Pancreas (tissue), 10 donors: ENCODE data around the gene NEGR1. TPM values are rescaled to one million over a fixed set of nuclear protein-coding genes. Genes with fewer than 3 reads are reported as not detected.

Experiments used
- ATAC-seq, 4 donors: fragments of 200-7000 bp; cut with Tn5 transposase; one replicate each; pipeline versions ENCODE4 v1.8.0 to v1.9.1; 2020; ENCODE audit warnings: mild to moderate bottlenecking in 4 of 4, moderate library complexity in 4 of 4
- DNase-seq, 6 donors: peaks; one replicate each; pipeline ENCODE4 v3.0.0-alpha.2; 2020
- FAIRE-seq: peaks from 2 replicates; lab custom pipeline; 2012; peaks lifted over from hg19 to GRCh38; lab: Jason Lieb, UNC
- H3K27ac ChIP-seq, 4 donors: fragments of 200-600 bp; sonication (generic); 1 replicate in 3 of 4; 2 replicates in 1 of 4; pipeline versions ENCODE4 v1.5.0 to v1.8.0; 2020
- H3K27me3 ChIP-seq, 4 donors: fragments of 200-600 bp; one replicate each; pipeline ENCODE4 v1.8.0; 2021
- H3K36me3 ChIP-seq, 3 donors: fragments of 200-600 bp; sonication (generic) in 1 of 3; one replicate each; pipeline versions ENCODE4 v1.5.0 to v1.8.0; 2020 to 2021
- H3K4me1 ChIP-seq, 3 donors: fragments of 200-600 bp; one replicate each; pipeline ENCODE4 v1.8.0; 2021
- H3K4me3 ChIP-seq, 4 donors: fragments of 200-600 bp; sonication (generic) in 2 of 4; one replicate each; pipeline versions ENCODE4 v1.5.0 to v1.8.0; 2020 to 2021
- H3K9me3 ChIP-seq, 4 donors: fragments of 200-600 bp; one replicate each; pipeline ENCODE4 v1.8.0; 2021
- WGBS, 2 donors: extraction: QIAGEN DNeasy Blood & Tissue Kit; methylation state at CpG; one replicate each; pipeline ENCODE4 v1.1.7; 2013; 5-methylcytosine and 5-hydroxymethylcytosine counted together
- intact Hi-C, 3 donors: fragments of 100-400 bp; cut with DNase I; formaldehyde crosslinking; loops; one replicate each; pipeline versions ENCODE4 v1.11.1 to v1.14.2; 2022
- polyA plus RNA-seq, 2 donors: library from polyadenylated mRNA; stranded (reverse); fragments of 200-250 nt; gene quantifications; one replicate each; pipeline ENCODE4 v1.2.3, GENCODE V29; 2013
- total RNA-seq, 6 donors: library from RNA; stranded (reverse); fragmentation: NEBNext Ultra II Directional in 4 of 6; extraction: Animal tissue kit (Norgen Biotek cat#: 25700) in 4 of 6; gene quantifications; one replicate each; pipeline versions ENCODE4 v1.2.1 to v1.2.4, GENCODE V29; 2021 to 2023
- TF ChIP-seq, protein P1 (sequence below), 4 donors: fragments of 200-600 bp; sonication (generic) in 3 of 4; IDR thresholded peaks; one replicate each; pipeline versions ENCODE4 v1.5.0 to v1.8.0; 2021; ENCODE audit warnings: antibody characterized with exemption in 4 of 4
- donor health status: healthy with polysubstance abuse.
- donor health status: DM: no; HTN: no; CAD: no; lungs with moderate emphysema.
- donor health status: DM: no; HTN: no; CAD: no.
- donor health status: control.
- donor health status: control.
- donor health status: Bipolar disorder and iron deficiency.
- donor health status: DM: yes; HTN: yes; CAD: no.
- donor health status: DM: no; HTN: no; CAD: no.
- donor health status: DM: no; HTN: no; CAD: no.
- donor health status: DM: yes; HTN: yes; CAD: no.

NEGR1 gene
- total and polyA plus RNA-seq, 8 donors: 1.2 to 9.3 (median 3.4) TPM

DNA sequence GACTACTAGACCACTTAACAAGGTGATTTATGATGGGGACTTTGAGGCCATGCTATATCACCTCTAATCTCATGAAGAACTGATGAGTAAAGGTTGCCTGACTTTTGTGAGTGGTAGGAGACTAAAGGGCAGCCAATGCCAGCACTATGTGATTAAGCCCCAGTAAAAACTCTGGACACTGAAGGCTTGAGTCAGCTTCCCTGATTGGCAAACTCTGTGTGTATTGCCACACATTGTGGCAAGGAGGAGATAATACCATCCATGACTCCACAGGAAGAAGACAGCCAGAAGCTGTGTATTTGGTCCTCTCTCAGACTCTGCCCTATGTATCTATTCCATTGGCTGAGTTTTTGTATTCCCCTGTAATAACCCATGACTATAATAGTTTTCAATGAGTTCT lies 788.2 kb downstream of the NEGR1 start:
- intact Hi-C loops: no loop called here
- DNase-seq: no peak
- no peak for FAIRE-seq
- H3K4me1 ChIP-seq: no peaks in the 10 kb centered on the region
- TF ChIP-seq, protein P1, sequence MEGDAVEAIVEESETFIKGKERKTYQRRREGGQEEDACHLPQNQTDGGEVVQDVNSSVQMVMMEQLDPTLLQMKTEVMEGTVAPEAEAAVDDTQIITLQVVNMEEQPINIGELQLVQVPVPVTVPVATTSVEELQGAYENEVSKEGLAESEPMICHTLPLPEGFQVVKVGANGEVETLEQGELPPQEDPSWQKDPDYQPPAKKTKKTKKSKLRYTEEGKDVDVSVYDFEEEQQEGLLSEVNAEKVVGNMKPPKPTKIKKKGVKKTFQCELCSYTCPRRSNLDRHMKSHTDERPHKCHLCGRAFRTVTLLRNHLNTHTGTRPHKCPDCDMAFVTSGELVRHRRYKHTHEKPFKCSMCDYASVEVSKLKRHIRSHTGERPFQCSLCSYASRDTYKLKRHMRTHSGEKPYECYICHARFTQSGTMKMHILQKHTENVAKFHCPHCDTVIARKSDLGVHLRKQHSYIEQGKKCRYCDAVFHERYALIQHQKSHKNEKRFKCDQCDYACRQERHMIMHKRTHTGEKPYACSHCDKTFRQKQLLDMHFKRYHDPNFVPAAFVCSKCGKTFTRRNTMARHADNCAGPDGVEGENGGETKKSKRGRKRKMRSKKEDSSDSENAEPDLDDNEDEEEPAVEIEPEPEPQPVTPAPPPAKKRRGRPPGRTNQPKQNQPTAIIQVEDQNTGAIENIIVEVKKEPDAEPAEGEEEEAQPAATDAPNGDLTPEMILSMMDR (IDR thresholded peaks at IDR 0.05): no peak
- H3K36me3 ChIP-seq: no peaks in the 10 kb centered on the region
- no peak overlapping the region for H3K4me3 ChIP-seq
- no peak for ATAC-seq
- no peak overlapping the region for H3K27ac ChIP-seq
- H3K9me3 ChIP-seq: no peaks in the 10 kb centered on the region
- H3K27me3 ChIP-seq: no peaks in the 10 kb centered on the region

- no peaks in the 10 kb centered on the region for H3K4me1 ChIP-seq
- no peak for FAIRE-seq
- no peaks in the 10 kb centered on the region for H3K36me3 ChIP-seq
- TF ChIP-seq, protein P1 (IDR thresholded peaks at IDR 0.05): no peak
- no peaks in the 10 kb centered on the region for H3K27me3 ChIP-seq
- no peak overlapping the region for H3K27ac ChIP-seq
- 48 to 61% methylated on average over 7 of the region's 7 CpGs for WGBS, 2 donors
- no peak for DNase-seq
- H3K4me3 ChIP-seq: no peak overlapping the region
- intact Hi-C loops: no loop called here
- ATAC-seq: no peak
- no peaks in the 10 kb centered on the region for H3K9me3 ChIP-seq
Observed at GRCh38 chr1:71492298-71493041, 789.9 kb downstream of the NEGR1 start.

DNA sequence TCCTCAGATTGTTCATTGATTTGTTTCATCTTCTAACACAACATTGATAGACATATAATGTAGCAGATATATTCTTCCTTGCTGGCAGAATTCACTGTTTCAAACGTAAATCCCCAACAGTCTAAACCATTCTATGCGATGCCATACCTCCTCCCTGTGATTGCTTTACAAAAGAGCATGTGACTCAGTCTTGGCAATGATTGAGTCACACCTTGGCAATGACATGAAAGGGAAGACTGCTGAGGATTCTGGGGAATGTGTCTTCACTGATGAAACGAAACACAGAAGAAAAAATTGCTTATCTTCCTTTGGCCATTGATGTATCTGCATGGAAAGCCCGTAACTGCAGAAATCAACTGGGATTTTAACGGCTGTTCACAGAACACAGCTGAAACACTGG lies 791.9 kb downstream of the NEGR1 start:
- Histone ChIP-seq H3K27me3 (no peaks in the 10 kb centered on the region), H3K4me1 (no peaks in the 10 kb centered on the region), H3K27ac (no peak overlapping the region), H3K9me3 (no peaks in the 10 kb centered on the region), H3K4me3 (no peak overlapping the region), H3K36me3 (no peaks in the 10 kb centered on the region)
- FAIRE-seq: no peak
- intact Hi-C loops: no loop called here
- no peak for DNase-seq
- TF ChIP-seq, protein P1 (IDR thresholded peaks at IDR 0.05): no peak
- ATAC-seq: no peak
- WGBS, 2 donors: 58 to 71% methylated on average over 5 of the region's 5 CpGs

GRCh38 chr1:71488555-71489252 lies 793.6 kb downstream of the NEGR1 start:
- TF ChIP-seq, protein P1 (IDR thresholded peaks at IDR 0.05): no peak
- H3K36me3 ChIP-seq: no peaks in the 10 kb centered on the region
- intact Hi-C loops: no loop called here
- no peaks in the 10 kb centered on the region for H3K4me1 ChIP-seq
- no peak for FAIRE-seq
- H3K27ac ChIP-seq: no peak overlapping the region
- H3K4me3 ChIP-seq: no peak overlapping the region
- H3K27me3 ChIP-seq: no peaks in the 10 kb centered on the region
- no peak for ATAC-seq
- whole genome bisulfite sequencing, 2 donors: 32 to 37% methylated on average over 3 of the region's 3 CpGs
- no peaks in the 10 kb centered on the region for H3K9me3 ChIP-seq
- DNase-seq: no peak

GRCh38 chr1:71473331-71473730 lies 809.0 kb downstream of the NEGR1 start:
- FAIRE-seq: peak; percentile 37
- Histone ChIP-seq H3K36me3 (no peaks in the 10 kb centered on the region), H3K4me1 (no peaks in the 10 kb centered on the region), H3K27ac (no peak overlapping the region), H3K9me3 (no peaks in the 10 kb centered on the region), H3K27me3 (no peaks in the 10 kb centered on the region), H3K4me3 (no peak overlapping the region)
- peak in 2 of 4 donors; percentile 37 to 50 for ATAC-seq
- no peak for DNase-seq
- WGBS, 2 donors: 42 to 46% methylated on average over 2 of the region's 2 CpGs
- intact Hi-C loops: no loop called here
- TF ChIP-seq, protein P1 (IDR thresholded peaks at IDR 0.05): no peak
